HCT116 (cell line): Measurements from ENCODE around the gene ALDOC.

Experiments used
- FOSL1 ChIP-seq: IDR thresholded peaks from 2 replicates; pipeline ENCODE4 v1.6.1; 2012; ENCODE audit warnings: low read depth
- POLR2AphosphoS5 ChIP-seq: IDR thresholded peaks from 2 replicates; pipeline ENCODE4 v1.6.1; 2011; ENCODE audit warnings: mild to moderate bottlenecking, low read depth, low read length, moderate library complexity

GRCh38 chr17:28545141-28545503 is 31.6 kb downstream of the ALDOC start:
- no peak for TF ChIP-seq FOSL1
- TF ChIP-seq POLR2AphosphoS5: no peak
